ENCODE results near the gene ACOX2. TPM values are rescaled to one million over a fixed set of nuclear protein-coding genes. Genes with fewer than 3 reads are reported as not detected.

The ACOX2 gene
- total and polyA plus RNA-seq, 2 of the 8 experiments (the other 6 are each of a cell fraction or from before 2014, with no cell fraction given): 3.2 to 9.2 TPM

- no peak overlapping the region for H3K14ac ChIP-seq (ENCODE audit: insufficient read length)
- H2AFZ ChIP-seq (ENCODE audit: low read length): no peak overlapping the region
- H3K23me2 ChIP-seq (ENCODE audit: low read depth, low read length): no peaks in the 10 kb centered on the region
- no peak overlapping the region for H2BK120ac ChIP-seq (replicated peaks; ENCODE audit: low read depth, low read length)
- no peaks in the 10 kb centered on the region; the same call in 1 of the 2 replicates for H3K79me1 ChIP-seq (ENCODE audit: low read depth, low read length)
- H3K23ac ChIP-seq (ENCODE audit: insufficient read length): no peak overlapping the region
- H2BK15ac ChIP-seq (ENCODE audit: low read length): no peak overlapping the region
- H3K9me3 ChIP-seq (ENCODE audit: insufficient read depth in 2 of 2, low read depth in 1 of 2, low read length in 1 of 2): no peaks in the 10 kb centered on the region
- H3K4me2 ChIP-seq (ENCODE audit: insufficient read depth in 1 of 2, low read depth in 2 of 2, low read length in 2 of 2): no peak overlapping the region
- H2BK5ac ChIP-seq (ENCODE audit: low read depth, low read length): no peak overlapping the region
- ChIA-PET CTCF (ENCODE audit: partially characterized antibody) (interaction anchor here (1.0 to 40.0 kb wide), 10 partner anchors 8 to 63 kb away, joined by 3 to 994 read pairs (median 6); partner anchors contain the start of gene FAM107A), POLR2A (ENCODE audit: partially characterized antibody) (interaction anchor here (0.5 to 2.2 kb wide), 2 partner anchors 12 to 50 kb away, joined by 3 to 8 read pairs; no protein-coding TSS in a partner anchor)
- H2BK20ac ChIP-seq (ENCODE audit: low read length): no peak overlapping the region
- no peak overlapping the region for H2BK12ac ChIP-seq (ENCODE audit: low read depth, low read length)
- no peak overlapping the region for H2AK5ac ChIP-seq (ENCODE audit: low read depth, low read length)
- H3K27me3 ChIP-seq (replicated peaks in 1 of 4; ENCODE audit: control insufficient read depth in 3 of 4, extremely low read depth in 1 of 4, insufficient read depth in 3 of 4, low read length in 3 of 4): no peaks in the 10 kb centered on the region
- WGBS, 2 experiments (ENCODE audit: extremely low coverage in 1 of 2, insufficient coverage in 1 of 2, insufficient read length in 1 of 2, insufficient replicate concordance in 2 of 2, low coverage in 1 of 2, low lambda C conversion rate in 2 of 2, missing lambda C conversion rate in 1 of 2): 86% methylated on average over 3 of the region's 3 CpGs; no CpG with 5 or more reads in 1 of the 2 experiments
- H3K27ac ChIP-seq (ENCODE audit: low read depth, low read length): no peak overlapping the region
- H3K79me2 ChIP-seq (ENCODE audit: control insufficient read depth in 1 of 2, insufficient read depth in 2 of 2, low read length in 2 of 2): no peaks in the 10 kb centered on the region
- DNase-seq (ENCODE audit: low read depth in 1 of 2, low spot score in 2 of 2) (no peak), FAIRE-seq (no peak)
- H3K18ac ChIP-seq (ENCODE audit: extremely low read depth, low read length): no peak overlapping the region
- H3K56ac ChIP-seq (replicated peaks; ENCODE audit: insufficient read length, low read depth, low read length): no peak overlapping the region
- no peak overlapping the region for H3K4me3 ChIP-seq (ENCODE audit: extremely low read depth in 1 of 4, insufficient read depth in 2 of 4, low read depth in 3 of 4, low read length in 4 of 4)
- no peaks in the 10 kb centered on the region for H4K20me1 ChIP-seq (replicated peaks in 1 of 2; ENCODE audit: control insufficient read depth in 1 of 2, insufficient read depth in 2 of 2, low read length in 2 of 2)
- H3K9ac ChIP-seq (replicated peaks in 1 of 4; ENCODE audit: extremely low read depth in 1 of 4, low read depth in 3 of 4, low read length in 3 of 4): no peak overlapping the region
- H3K4ac ChIP-seq (replicated peaks; ENCODE audit: insufficient read length, low read depth, low read length): no peak overlapping the region
- no peak overlapping the region for H4K8ac ChIP-seq (ENCODE audit: extremely low read depth, insufficient read depth, low read length)
- no peaks in the 10 kb centered on the region for H3K36me3 ChIP-seq (ENCODE audit: control insufficient read depth in 2 of 4, insufficient read depth in 4 of 4, low read length in 3 of 4)
- no peak overlapping the region for H4K91ac ChIP-seq (replicated peaks; ENCODE audit: insufficient read length, low read length)
- H3K4me1 ChIP-seq (replicated peaks in 1 of 4; ENCODE audit: control insufficient read depth in 3 of 4, insufficient read depth in 4 of 4, low read length in 3 of 4): peaks cover 0 to 5% (median 0%) of the 10 kb centered on the region in 4 experiments; a peak in 2 of 7 replicates
- no peak overlapping the region for H4K5ac ChIP-seq (ENCODE audit: insufficient read length, low read depth, low read length)
- no peak for TF ChIP-seq CREB1 (IDR thresholded peaks at IDR 0.05)
- no peak for TF ChIP-seq NRF1 (IDR thresholded peaks at IDR 0.05; ENCODE audit: low read depth, low read length)
- TF ChIP-seq PHF8 (conservative IDR thresholded peaks at IDR 0.05; ENCODE audit: low read depth, low read length): no peak
- no peak for TF ChIP-seq SAP30 (IDR thresholded peaks at IDR 0.05; ENCODE audit: insufficient read depth, insufficient replicate concordance, low read length)
- TF ChIP-seq E2F6 (IDR thresholded peaks at IDR 0.05): no peak
- no peak for TF ChIP-seq RNF2 (IDR thresholded peaks at IDR 0.05; ENCODE audit: borderline replicate concordance, low read depth, low read length, missing control alignments, poor library complexity, severe bottlenecking)
- TF ChIP-seq MAX (IDR thresholded peaks at IDR 0.05): no peak
- TF ChIP-seq SUZ12 (IDR thresholded peaks at IDR 0.05; ENCODE audit: low read length): no peak
- TF ChIP-seq SP4 (IDR thresholded peaks at IDR 0.05; ENCODE audit: low read length): no peak
- no peak for TF ChIP-seq SRF (IDR thresholded peaks at IDR 0.05; ENCODE audit: low read depth, low read length)
- no peak for TF ChIP-seq RFX5 (IDR thresholded peaks at IDR 0.05; ENCODE audit: borderline replicate concordance, low read depth, low read length)
- TF ChIP-seq BCL11A (IDR thresholded peaks at IDR 0.05; ENCODE audit: low read depth in 2 of 2, low read length in 2 of 2): no peak
- TF ChIP-seq CEBPB (IDR thresholded peaks at IDR 0.05; ENCODE audit: low read depth, low read length): no peak
These were observed 37.1 kb upstream of the ACOX2 start for GRCh38 chr3:58574106-58574505.

All from H1 (cell line).